ENCODE measurements around the gene LYSET. TPM values are rescaled to one million over a fixed set of nuclear protein-coding genes. Genes with fewer than 3 reads are reported as not detected.
A peak's percentile ranks its signal among the peaks of the same experiment; 100 is the strongest.

LYSET gene
- total and polyA plus RNA-seq, 7 donors, result 10.0 to 58.3 (median 16.9) TPM

DNA sequence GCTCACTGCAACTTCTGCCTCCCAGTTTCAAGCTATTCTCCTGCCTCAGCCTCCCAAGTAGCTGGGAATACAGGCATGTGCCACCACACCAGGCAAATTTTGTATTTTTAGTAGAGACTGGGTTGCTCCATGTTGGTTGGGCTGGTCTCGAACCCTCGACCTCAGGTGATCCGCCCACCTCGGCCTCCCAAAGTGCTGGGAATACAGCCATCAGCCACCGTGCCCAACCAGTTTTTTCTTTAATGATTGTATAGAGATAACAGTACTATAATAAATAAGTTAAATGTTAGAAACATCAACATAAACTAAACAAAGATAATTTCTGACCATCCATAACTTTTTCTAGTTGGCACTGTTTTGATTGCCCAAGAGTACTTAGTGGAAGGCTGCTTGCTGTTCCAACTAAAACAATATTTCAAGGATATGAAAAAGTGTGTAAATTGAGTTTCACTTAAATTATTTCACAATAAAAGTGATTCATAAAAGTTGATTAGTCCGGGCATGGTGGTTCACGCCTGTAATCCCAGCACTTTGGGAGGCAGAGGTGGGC is 16.1 kb downstream of the LYSET start:
- Histone ChIP-seq H3K36me3 (no peaks in the 10 kb centered on the region), H3K27me3 (no peaks in the 10 kb centered on the region), H3K4me3 (no peak overlapping the region), H3K9me3 (no peaks in the 10 kb centered on the region), H3K4me1 (peaks cover 0 to 15% (median 13%) of the 10 kb centered on the region in 4 donors), H3K27ac (no peak overlapping the region)
- intact Hi-C loops (cut with DNase I), result loop anchor here (10.0 kb wide), 1 partner anchor 584 kb away; the partner anchor contains the start of gene PRIMA1
- DNase-seq, result no peak
- TF ChIP-seq, protein P1, sequence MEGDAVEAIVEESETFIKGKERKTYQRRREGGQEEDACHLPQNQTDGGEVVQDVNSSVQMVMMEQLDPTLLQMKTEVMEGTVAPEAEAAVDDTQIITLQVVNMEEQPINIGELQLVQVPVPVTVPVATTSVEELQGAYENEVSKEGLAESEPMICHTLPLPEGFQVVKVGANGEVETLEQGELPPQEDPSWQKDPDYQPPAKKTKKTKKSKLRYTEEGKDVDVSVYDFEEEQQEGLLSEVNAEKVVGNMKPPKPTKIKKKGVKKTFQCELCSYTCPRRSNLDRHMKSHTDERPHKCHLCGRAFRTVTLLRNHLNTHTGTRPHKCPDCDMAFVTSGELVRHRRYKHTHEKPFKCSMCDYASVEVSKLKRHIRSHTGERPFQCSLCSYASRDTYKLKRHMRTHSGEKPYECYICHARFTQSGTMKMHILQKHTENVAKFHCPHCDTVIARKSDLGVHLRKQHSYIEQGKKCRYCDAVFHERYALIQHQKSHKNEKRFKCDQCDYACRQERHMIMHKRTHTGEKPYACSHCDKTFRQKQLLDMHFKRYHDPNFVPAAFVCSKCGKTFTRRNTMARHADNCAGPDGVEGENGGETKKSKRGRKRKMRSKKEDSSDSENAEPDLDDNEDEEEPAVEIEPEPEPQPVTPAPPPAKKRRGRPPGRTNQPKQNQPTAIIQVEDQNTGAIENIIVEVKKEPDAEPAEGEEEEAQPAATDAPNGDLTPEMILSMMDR (IDR thresholded peaks at IDR 0.05), result no peak
- TF ChIP-seq POLR2A (IDR thresholded peaks at IDR 0.05) (no peak), POLR2AphosphoS5 (IDR thresholded peaks at IDR 0.05) (no peak), EP300 (IDR thresholded peaks at IDR 0.05) (no peak)
- WGBS, 2 donors, result 74 to 83% methylated on average over 7 of the region's 7 CpGs

DNA sequence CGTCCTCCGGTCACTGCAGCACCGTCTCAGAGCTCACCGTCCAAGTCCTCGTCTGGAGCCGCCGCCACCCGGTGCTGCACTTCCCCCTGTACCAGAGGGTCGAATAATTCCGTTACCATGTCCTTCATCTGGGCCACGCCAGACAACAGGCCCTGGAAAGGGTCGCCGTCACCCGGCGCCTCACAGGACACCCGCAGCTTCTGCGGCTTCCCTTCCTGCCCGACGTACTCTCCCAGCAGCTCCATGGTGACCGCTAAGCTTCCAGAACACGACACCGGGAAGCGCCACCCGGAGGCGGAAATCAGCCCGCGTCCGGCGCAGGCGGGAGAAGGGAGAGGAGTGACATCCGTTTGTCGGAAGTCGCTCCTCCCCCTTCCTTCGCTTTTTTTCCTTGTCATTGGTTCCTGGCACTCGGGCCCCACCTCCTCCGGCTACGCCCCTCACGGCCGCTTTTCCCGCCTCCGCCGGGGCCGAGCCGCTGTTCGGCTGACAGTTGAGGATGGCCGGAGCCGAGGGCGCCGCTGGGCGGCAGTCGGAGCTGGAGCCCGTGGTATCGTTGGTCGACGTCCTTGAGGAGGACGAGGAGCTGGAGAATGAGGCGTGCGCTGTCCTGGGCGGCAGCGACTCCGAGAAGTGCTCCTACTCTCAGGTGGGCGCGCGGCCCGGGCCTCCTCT is 21.8 kb downstream of the LYSET start, which contains the start of the genes GON7 and UBR7:
Gene GON7 (minus strand): TSS at position 273 of the 675 bp plus-strand sequence. CDS start 28 bp downstream, at position 245.
Gene UBR7 (plus strand): TSS at position 464 of the 675 bp plus-strand sequence. CDS start 36 bp downstream, at position 500.
- H3K27me3 ChIP-seq, result no peaks in the 10 kb centered on the region
- H3K36me3 ChIP-seq, result peaks cover 0 to 18% (median 3%) of the 10 kb centered on the region in 4 donors
- no peaks in the 10 kb centered on the region for H3K9me3 ChIP-seq
- peak; percentile 97 for DNase-seq
- H3K27ac ChIP-seq, result peak within 1 kb of the TSS; percentile 87 to 94 (median 88)
- intact Hi-C loops (cut with DNase I), result loop anchor here (1.0 to 10.0 kb wide), 4 partner anchors 23 to 578 kb away; partner anchors contain the start of genes BTBD7, MOAP1 and PRIMA1
- WGBS, 2 donors, result 0% methylated on average over 65 of the region's 65 CpGs
- TF ChIP-seq, protein P1 (IDR thresholded peaks at IDR 0.05), result no peak
- TF ChIP-seq POLR2AphosphoS5 (IDR thresholded peaks at IDR 0.05), result peak; percentile 69 to 88 (median 85)
- TF ChIP-seq EP300 (IDR thresholded peaks at IDR 0.05), result peak in 1 of 4 donors; percentile 66
- TF ChIP-seq POLR2A (IDR thresholded peaks at IDR 0.05), result peak; percentile 41 to 55
- peaks cover 0 to 40% (median 33%) of the 10 kb centered on the region in 4 donors for H3K4me1 ChIP-seq
- peak within 1 kb of the TSS; percentile 65 to 90 (median 86) for H3K4me3 ChIP-seq

DNA sequence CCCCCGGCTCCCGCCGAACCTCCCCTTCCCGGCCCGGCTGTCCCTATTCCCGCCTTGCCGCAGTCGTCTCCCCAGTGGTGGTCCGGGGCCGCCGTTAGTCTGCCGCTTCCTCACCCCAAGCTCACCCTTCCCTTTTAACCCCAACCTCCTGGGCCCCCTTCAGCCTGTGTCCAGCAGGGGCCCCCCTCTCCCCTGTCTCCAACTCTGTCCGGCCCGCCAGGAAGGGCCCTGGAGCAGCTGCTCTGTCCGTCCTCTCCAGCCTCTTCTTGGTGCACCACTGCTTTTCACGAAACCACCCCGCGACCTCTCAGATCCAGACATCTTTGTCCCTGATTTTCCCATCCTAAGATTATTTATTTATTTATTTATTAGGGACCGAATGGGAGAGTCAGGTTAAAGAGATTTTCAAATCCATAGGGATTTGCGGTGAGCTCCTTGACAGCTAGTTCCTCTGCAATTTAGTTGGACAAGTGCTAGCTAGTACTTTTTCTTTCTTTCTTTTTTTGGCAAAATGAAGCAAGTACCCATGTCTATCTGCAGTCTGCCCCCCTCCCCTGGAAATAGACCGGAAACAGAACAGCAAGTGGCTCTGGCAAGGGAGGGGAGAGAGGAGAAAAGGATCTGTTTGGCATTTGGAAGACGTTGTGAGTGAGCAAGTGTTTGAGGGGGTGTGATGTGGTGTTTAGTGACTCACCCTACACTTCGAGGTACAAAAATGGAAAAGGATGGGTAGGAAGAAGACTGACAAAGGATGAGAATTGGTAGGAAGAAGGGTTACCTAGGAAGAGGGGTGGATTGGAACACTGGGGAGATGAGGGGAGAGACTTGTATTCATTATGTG is 22.6 kb downstream of the LYSET start:
- 0 to 1% methylated on average over 23 of the region's 23 CpGs for WGBS, 2 donors
- DNase-seq, result peak; percentile 80
- peak overlapping the region; percentile 65 to 90 (median 86) for H3K4me3 ChIP-seq
- intact Hi-C loops (cut with DNase I), result loop anchor here (1.0 to 10.0 kb wide), 4 partner anchors 23 to 577 kb away; partner anchors contain the start of genes BTBD7, MOAP1 and PRIMA1
- no peak for TF ChIP-seq POLR2A (IDR thresholded peaks at IDR 0.05)
- TF ChIP-seq, protein P1 (IDR thresholded peaks at IDR 0.05), result peak in 3 of 4 experiments; percentile 8 to 19 (median 16)
- no peaks in the 10 kb centered on the region for H3K9me3 ChIP-seq
- no peaks in the 10 kb centered on the region for H3K27me3 ChIP-seq
- peak overlapping the region; percentile 87 to 94 (median 88) for H3K27ac ChIP-seq
- H3K36me3 ChIP-seq, result peaks cover 3 to 25% (median 5%) of the 10 kb centered on the region in 4 donors
- H3K4me1 ChIP-seq, result peaks cover 0 to 40% (median 33%) of the 10 kb centered on the region in 4 donors

DNA sequence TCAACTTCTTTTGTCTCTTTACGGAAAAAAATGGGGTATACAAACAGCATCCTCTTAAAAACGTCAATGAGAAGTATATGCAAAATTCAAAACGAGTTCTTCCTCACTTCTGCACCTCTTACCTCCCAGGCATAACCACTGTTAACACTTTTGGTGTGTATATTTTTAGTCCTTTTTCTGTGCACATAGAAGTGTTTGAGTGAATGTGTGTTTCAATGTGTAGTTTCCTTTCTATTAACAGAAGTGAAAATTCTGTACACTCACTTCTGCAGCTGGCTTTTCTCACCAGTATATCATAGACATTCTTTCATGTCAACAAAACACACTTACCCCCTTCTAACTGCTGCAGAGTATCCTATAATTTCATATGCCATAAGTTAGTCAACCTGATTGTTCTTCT is 27.3 kb downstream of the LYSET start:
- no peaks in the 10 kb centered on the region for H3K27me3 ChIP-seq
- no peak overlapping the region for H3K27ac ChIP-seq
- H3K4me3 ChIP-seq, result no peak overlapping the region
- intact Hi-C loops (cut with DNase I), result no loop called here
- no peaks in the 10 kb centered on the region for H3K9me3 ChIP-seq
- DNase-seq, result no peak
- H3K36me3 ChIP-seq, result peaks cover 3 to 73% (median 21%) of the 10 kb centered on the region in 4 donors
- WGBS, 2 donors, result 70 to 76% methylated on average over 3 of the region's 3 CpGs
- TF ChIP-seq POLR2AphosphoS5 (IDR thresholded peaks at IDR 0.05) (no peak), EP300 (IDR thresholded peaks at IDR 0.05) (no peak), POLR2A (IDR thresholded peaks at IDR 0.05) (no peak)
- TF ChIP-seq, protein P1 (IDR thresholded peaks at IDR 0.05), result no peak
- peaks cover 0 to 23% (median 17%) of the 10 kb centered on the region in 4 donors for H3K4me1 ChIP-seq

Data from sigmoid colon (tissue), 7 donors.